Measurements from ENCODE around the gene TRIO. TPM values are rescaled to one million over a fixed set of nuclear protein-coding genes. Genes with fewer than 3 reads are reported as not detected.

Gene TRIO
- total and polyA plus RNA-seq, 2 of the 8 experiments (the other 6 are each of a cell fraction or from before 2014, with no cell fraction given) = 35.1 to 69.1 TPM

- Histone ChIP-seq H3K27me3 (replicated peaks in 1 of 4; ENCODE audit: control insufficient read depth in 3 of 4, extremely low read depth in 1 of 4, insufficient read depth in 3 of 4, low read length in 3 of 4) (no peaks in the 10 kb centered on the region), H3K4me2 (ENCODE audit: insufficient read depth in 1 of 2, low read depth in 2 of 2, low read length in 2 of 2) (no peak overlapping the region), H3K9ac (replicated peaks in 1 of 4; ENCODE audit: extremely low read depth in 1 of 4, low read depth in 3 of 4, low read length in 3 of 4) (no peak overlapping the region), H2BK5ac (ENCODE audit: low read depth, low read length) (peak overlapping the region; percentile 39; the same call in 1 of the 2 replicates), H2BK20ac (ENCODE audit: low read length) (no peak overlapping the region), H3K18ac (ENCODE audit: extremely low read depth, low read length) (no peak overlapping the region), H4K91ac (replicated peaks; ENCODE audit: insufficient read length, low read length) (no peak overlapping the region), H3K23ac (ENCODE audit: insufficient read length) (no peak overlapping the region), H3K14ac (ENCODE audit: insufficient read length) (no peak overlapping the region), H3K27ac (ENCODE audit: low read depth, low read length) (0 out of 2 replicates have a peak overlapping the region, but pooled peaks have one; percentile 5), H3K23me2 (ENCODE audit: low read depth, low read length) (no peaks in the 10 kb centered on the region), H3K4ac (replicated peaks; ENCODE audit: insufficient read length, low read depth, low read length) (no peak overlapping the region), H4K20me1 (replicated peaks in 1 of 2; ENCODE audit: control insufficient read depth in 1 of 2, insufficient read depth in 2 of 2, low read length in 2 of 2) (peaks cover 2 to 9% of the 10 kb centered on the region in 2 experiments), H2BK120ac (replicated peaks; ENCODE audit: low read depth, low read length) (no peak overlapping the region), H3K9me3 (ENCODE audit: insufficient read depth in 2 of 2, low read depth in 1 of 2, low read length in 1 of 2) (no peaks in the 10 kb centered on the region), H2BK12ac (ENCODE audit: low read depth, low read length) (peak overlapping the region; percentile 41; the same call in 1 of the 2 replicates), H3K79me1 (ENCODE audit: low read depth, low read length) (peaks cover 4% of the 10 kb centered on the region; the same call in 1 of the 2 replicates), H3K36me3 (ENCODE audit: control insufficient read depth in 2 of 4, insufficient read depth in 4 of 4, low read length in 3 of 4) (peaks cover 0 to 5% (median 4%) of the 10 kb centered on the region in 4 experiments; a peak in 5 of 8 replicates), H2BK15ac (ENCODE audit: low read length) (no peak overlapping the region), H3K79me2 (ENCODE audit: control insufficient read depth in 1 of 2, insufficient read depth in 2 of 2, low read length in 2 of 2) (peaks cover 6 to 7% of the 10 kb centered on the region in 2 experiments; a peak in 3 of 4 replicates), H2AFZ (ENCODE audit: low read length) (no peak overlapping the region), H3K56ac (replicated peaks; ENCODE audit: insufficient read length, low read depth, low read length) (no peak overlapping the region), H2AK5ac (ENCODE audit: low read depth, low read length) (no peak overlapping the region; the same call in 1 of the 2 replicates), H3K4me1 (replicated peaks in 1 of 4; ENCODE audit: control insufficient read depth in 3 of 4, insufficient read depth in 4 of 4, low read length in 3 of 4) (no peaks in the 10 kb centered on the region; a peak in 1 of 7 replicates), H4K8ac (ENCODE audit: extremely low read depth, insufficient read depth, low read length) (no peak overlapping the region), H4K5ac (ENCODE audit: insufficient read length, low read depth, low read length) (no peak overlapping the region), H3K4me3 (ENCODE audit: extremely low read depth in 1 of 4, insufficient read depth in 2 of 4, low read depth in 3 of 4, low read length in 4 of 4) (no peak overlapping the region)
- ChIA-PET CTCF (ENCODE audit: partially characterized antibody) (no interaction called here), POLR2A (ENCODE audit: partially characterized antibody) (no interaction called here)
- WGBS, 2 experiments (ENCODE audit: extremely low coverage in 1 of 2, insufficient coverage in 1 of 2, insufficient read length in 1 of 2, insufficient replicate concordance in 2 of 2, low coverage in 1 of 2, low lambda C conversion rate in 2 of 2, missing lambda C conversion rate in 1 of 2) = 87% methylated on average over 8 of the region's 8 CpGs; no CpG with 5 or more reads in 1 of the 2 experiments
- DNase-seq (ENCODE audit: low read depth in 1 of 2, low spot score in 2 of 2) (no peak), FAIRE-seq (no peak)
- TF ChIP-seq SRF (IDR thresholded peaks at IDR 0.05; ENCODE audit: low read depth, low read length) (no peak), ATF2 (IDR thresholded peaks at IDR 0.05; ENCODE audit: low read length) (no peak), SIN3A (conservative IDR thresholded peaks at IDR 0.05 in 1 of 2, IDR thresholded peaks at IDR 0.05 in 1 of 2; ENCODE audit: low read depth in 1 of 2, low read length in 2 of 2) (no peak), POLR2A (IDR thresholded peaks at IDR 0.05; ENCODE audit: control extremely low read depth in 1 of 2, low read depth in 2 of 2, low read length in 2 of 2) (no peak), FOSL1 (IDR thresholded peaks at IDR 0.05; ENCODE audit: insufficient read depth, low read depth, low read length) (no peak), BCL11A (IDR thresholded peaks at IDR 0.05; ENCODE audit: low read depth in 2 of 2, low read length in 2 of 2) (no peak), USF2 (IDR thresholded peaks at IDR 0.05; ENCODE audit: low read length) (no peak), POLR2AphosphoS5 (IDR thresholded peaks at IDR 0.05; ENCODE audit: low read depth, low read length) (no peak), RBBP5 (IDR thresholded peaks at IDR 0.05; ENCODE audit: borderline replicate concordance, low read depth, low read length) (no peak), CREB1 (IDR thresholded peaks at IDR 0.05) (no peak), MAFK (IDR thresholded peaks at IDR 0.05; ENCODE audit: low read depth, low read length) (no peak), TCF12 (IDR thresholded peaks at IDR 0.05; ENCODE audit: low read depth, low read length) (no peak)
These were observed 205.9 kb downstream of the TRIO start for GRCh38 chr5:14349029-14349428.
